HEK293T (cell line): ENCODE measurements around the gene KCNQ1.

Experiments
- CTCF ChIA-PET: fragments of 350-600 bp; formaldehyde crosslinking; extraction: SDS; loops from one replicate; lab custom pipeline; 2021; ENCODE audit warnings: antibody characterized with exemption, inconsistent platforms; lab: Yijun Ruan, JAX
- POLR2A ChIA-PET: fragments of 350-600 bp; formaldehyde crosslinking; extraction: SDS; loops from one replicate; lab custom pipeline; 2020; ENCODE audit warnings: antibody characterized with exemption, inconsistent platforms; lab: Yijun Ruan, JAX
- DNase-seq: peaks from one replicate; pipeline ENCODE4 v3.0.0; 2012; ENCODE audit warnings: mixed read lengths; ENCODE audit errors: extremely low spot score
- ARNT ChIP-seq: fragments of 450-650 bp; IDR thresholded peaks from 2 replicates; pipeline ENCODE4 v1.6.1; 2017; ENCODE audit warnings: mild to moderate bottlenecking
- BHLHE40 ChIP-seq: fragments of 450-650 bp; IDR thresholded peaks from 2 replicates; pipeline ENCODE4 v1.6.1; 2016; ENCODE audit warnings: mild to moderate bottlenecking, moderate library complexity, borderline replicate concordance
- CTBP1 ChIP-seq: fragments of 450-650 bp; IDR thresholded peaks from 2 replicates; pipeline ENCODE4 v1.6.1; 2016; ENCODE audit warnings: borderline replicate concordance
- ELF4 ChIP-seq: fragments of 450-650 bp; IDR thresholded peaks from 2 replicates; pipeline ENCODE4 v1.6.1; 2017; ENCODE audit warnings: antibody characterized with exemption
- FOXA1 ChIP-seq: fragments of 450-650 bp; IDR thresholded peaks from 2 replicates; pipeline ENCODE4 v1.6.1; 2016; ENCODE audit warnings: mild to moderate bottlenecking
- FOXK2 ChIP-seq: fragments of 450-650 bp; IDR thresholded peaks from 2 replicates; pipeline ENCODE4 v1.6.1; 2016; ENCODE audit warnings: mild to moderate bottlenecking
- FOXM1 ChIP-seq: fragments of 450-650 bp; IDR thresholded peaks from 2 replicates; pipeline ENCODE4 v1.6.1; 2017; ENCODE audit warnings: mild to moderate bottlenecking, borderline replicate concordance
- HDGF ChIP-seq: fragments of 450-650 bp; IDR thresholded peaks from 2 replicates; pipeline ENCODE4 v1.6.1; 2017; ENCODE audit warnings: antibody characterized with exemption, borderline replicate concordance
- L3MBTL2 ChIP-seq: fragments of 450-650 bp; conservative IDR thresholded peaks from 2 replicates; pipeline ENCODE4 v1.6.1; 2016; ENCODE audit warnings: mild to moderate bottlenecking
- LEF1 ChIP-seq: fragments of 450-650 bp; IDR thresholded peaks from 2 replicates; pipeline ENCODE4 v1.6.1; 2017; ENCODE audit warnings: mild to moderate bottlenecking, borderline replicate concordance
- NFRKB ChIP-seq: fragments of 450-650 bp; IDR thresholded peaks from 2 replicates; pipeline ENCODE4 v1.6.1; 2016; ENCODE audit warnings: mild to moderate bottlenecking, moderate library complexity
- PKNOX1 ChIP-seq: fragments of 450-650 bp; IDR thresholded peaks from 2 replicates; pipeline ENCODE4 v1.6.1; 2016
- SP1 ChIP-seq: fragments of 450-650 bp; IDR thresholded peaks from 2 replicates; pipeline ENCODE4 v1.6.1; 2017
- SUZ12 ChIP-seq: fragments of 450-650 bp; IDR thresholded peaks from 2 replicates; pipeline ENCODE4 v1.6.1; 2016; ENCODE audit warnings: mild to moderate bottlenecking
- TARDBP ChIP-seq: fragments of 450-650 bp; IDR thresholded peaks from 2 replicates; pipeline ENCODE4 v1.6.1; 2016
- ZNF384 ChIP-seq: fragments of 450-650 bp; IDR thresholded peaks from 2 replicates; pipeline ENCODE4 v1.6.1; 2016

KCNQ1 gene

GRCh38 chr11:2464451-2465165 is 19.8 kb downstream of the KCNQ1 start:
- POLR2A ChIA-PET, result interaction anchor here (0.6 kb wide), 1 partner anchor 15 kb away, joined by 3 read pairs; no protein-coding TSS in a partner anchor
- TF ChIP-seq LEF1 (no peak), PKNOX1 (no peak), FOXA1 (no peak), SP1 (no peak), FOXM1 (no peak), FOXK2 (no peak), ARNT (no peak), NFRKB (no peak), SUZ12 (no peak)
- CTCF ChIA-PET, result no interaction called here
- no peak for DNase-seq

- TF ChIP-seq ELF4 (no peak), SUZ12 (no peak), SP1 (no peak), LEF1 (no peak), CTBP1 (no peak), ZNF384 (no peak)
- ChIA-PET CTCF (no interaction called here), POLR2A (interaction anchor here (0.6 kb wide), 1 partner anchor 14 kb away, joined by 3 read pairs; no protein-coding TSS in a partner anchor)
- no peak for DNase-seq
Measured at GRCh38 chr11:2465202-2466068, 20.6 kb downstream of the KCNQ1 start.

GRCh38 chr11:2466069-2466801 is 21.4 kb downstream of the KCNQ1 start:
- ChIA-PET POLR2A (no interaction called here), CTCF (no interaction called here)
- no peak for DNase-seq
- TF ChIP-seq L3MBTL2 (no peak), FOXM1 (no peak), ARNT (no peak), BHLHE40 (no peak), FOXA1 (no peak), HDGF (no peak), ZNF384 (no peak), PKNOX1 (no peak), SP1 (no peak), LEF1 (no peak), FOXK2 (no peak), CTBP1 (no peak), SUZ12 (no peak), ELF4 (no peak)

- ChIA-PET POLR2A (no interaction called here), CTCF (no interaction called here)
- no peak for DNase-seq
- TF ChIP-seq NFRKB (no peak), FOXK2 (no peak), SP1 (no peak), LEF1 (no peak)
Measured at GRCh38 chr11:2466869-2467694, 22.3 kb downstream of the KCNQ1 start.

- TF ChIP-seq LEF1, result no peak
- no peak for TF ChIP-seq CTBP1
- TF ChIP-seq ARNT, result no peak
- TF ChIP-seq BHLHE40, result no peak
- no peak for TF ChIP-seq L3MBTL2
- TF ChIP-seq FOXM1, result no peak
- TF ChIP-seq ELF4, result no peak
- no peak for TF ChIP-seq FOXA1
- no peak for TF ChIP-seq SUZ12
- TF ChIP-seq HDGF, result no peak
- no peak for TF ChIP-seq ZNF384
- no peak for TF ChIP-seq NFRKB
- TF ChIP-seq TARDBP, result no peak
- TF ChIP-seq SP1, result no peak
- no peak for TF ChIP-seq PKNOX1
- no peak for TF ChIP-seq FOXK2
- CTCF ChIA-PET, result no interaction called here
- POLR2A ChIA-PET, result no interaction called here
- DNase-seq, result no peak
Measured at GRCh38 chr11:2467695-2468055, 22.9 kb downstream of the KCNQ1 start.
